ENCODE results near the gene TNRC6B. TPM values are rescaled to one million over a fixed set of nuclear protein-coding genes. Genes with fewer than 3 reads are reported as not detected.

TNRC6B gene
- total RNA-seq, 1 experiment from 2014 or later: 52.2 TPM

DNA sequence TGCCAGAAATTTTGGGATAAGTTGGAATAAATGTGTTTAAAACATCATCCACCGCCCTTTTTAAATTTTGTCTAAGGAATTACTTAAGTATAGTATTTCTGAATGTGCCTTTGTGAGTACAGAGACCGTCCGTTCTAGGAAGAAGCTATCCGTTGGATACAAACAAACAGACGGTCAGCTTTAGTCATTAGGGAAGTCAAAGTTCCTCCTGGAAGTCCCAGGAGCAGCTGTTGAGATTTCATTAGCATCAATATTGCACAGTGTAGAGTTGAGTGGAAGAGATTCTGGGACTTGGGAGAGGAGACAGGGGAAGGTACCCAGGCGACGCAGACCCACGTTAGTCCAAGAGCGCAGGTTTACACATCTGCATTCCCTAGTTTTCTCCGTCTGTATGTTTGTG lies 152.9 kb downstream of the TNRC6B start:
- CTCF ChIA-PET: no interaction called here
- H3K27me3 ChIP-seq (replicated peaks; ENCODE audit: insufficient read depth, low read depth, low read length, poor library complexity): no peaks in the 10 kb centered on the region
- intact Hi-C loops (cut with micrococcal nuclease; ENCODE audit: unreplicated experiment): no loop called here
- H3K9me3 ChIP-seq (ENCODE audit: low read depth, low read length, poor library complexity, severe bottlenecking): no peaks in the 10 kb centered on the region
- peaks cover 24% of the 10 kb centered on the region for H3K4me1 ChIP-seq (ENCODE audit: insufficient read depth, low read length, poor library complexity, severe bottlenecking)
- no peak overlapping the region for H3K27ac ChIP-seq (ENCODE audit: low read depth, low read length, poor library complexity, severe bottlenecking)
- TF ChIP-seq CTCF (conservative IDR thresholded peaks at IDR 0.05; ENCODE audit: low read depth, low read length): no peak
- TF ChIP-seq EZH2 (IDR thresholded peaks at IDR 0.05; ENCODE audit: borderline replicate concordance, low read depth, low read length, poor library complexity, severe bottlenecking): no peak
- no peaks in the 10 kb centered on the region for H3K36me3 ChIP-seq (ENCODE audit: insufficient read depth, low read length, poor library complexity, severe bottlenecking)
- DNase-seq (ENCODE audit: low spot score): no peak
- H3K4me3 ChIP-seq (ENCODE audit: low read depth, low read length, poor library complexity, severe bottlenecking): no peak overlapping the region
- no TSS peak for BruUV-seq (replicated peaks)
- POLR2A ChIA-PET (ENCODE audit: low non-redundant PET): no interaction called here

DNA sequence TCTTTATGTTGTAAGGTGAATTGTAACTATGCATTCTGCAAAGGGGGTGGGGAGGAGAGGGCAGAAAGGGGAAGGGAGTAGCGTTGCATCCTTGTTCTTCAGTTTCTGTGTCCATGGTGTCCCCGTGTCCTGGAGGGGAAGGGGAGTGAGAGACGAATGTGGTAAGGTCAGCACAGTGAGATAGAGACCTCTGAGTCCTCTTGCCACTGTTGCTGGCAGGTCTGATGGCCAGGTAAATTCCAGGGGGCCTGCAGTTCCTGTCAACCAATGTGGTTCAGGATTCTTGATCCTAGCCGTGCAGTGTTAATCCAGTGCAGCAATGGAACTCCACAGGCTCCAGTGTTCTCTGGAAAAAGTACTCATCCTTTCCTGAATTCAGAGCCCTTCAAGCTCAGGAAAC lies 154.0 kb downstream of the TNRC6B start:
- Histone ChIP-seq H3K4me3 (ENCODE audit: low read depth, low read length, poor library complexity, severe bottlenecking) (no peak overlapping the region), H3K9me3 (ENCODE audit: low read depth, low read length, poor library complexity, severe bottlenecking) (no peaks in the 10 kb centered on the region), H3K27me3 (replicated peaks; ENCODE audit: insufficient read depth, low read depth, low read length, poor library complexity) (no peaks in the 10 kb centered on the region), H3K36me3 (ENCODE audit: insufficient read depth, low read length, poor library complexity, severe bottlenecking) (no peaks in the 10 kb centered on the region), H3K4me1 (ENCODE audit: insufficient read depth, low read length, poor library complexity, severe bottlenecking) (peaks cover 29% of the 10 kb centered on the region), H3K27ac (ENCODE audit: low read depth, low read length, poor library complexity, severe bottlenecking) (no peak overlapping the region)
- no peak for TF ChIP-seq CTCF (conservative IDR thresholded peaks at IDR 0.05; ENCODE audit: low read depth, low read length)
- TF ChIP-seq EZH2 (IDR thresholded peaks at IDR 0.05; ENCODE audit: borderline replicate concordance, low read depth, low read length, poor library complexity, severe bottlenecking): no peak
- DNase-seq (ENCODE audit: low spot score): no peak
- POLR2A ChIA-PET (ENCODE audit: low non-redundant PET): no interaction called here
- CTCF ChIA-PET: no interaction called here
- no TSS peak for BruUV-seq (replicated peaks)
- intact Hi-C loops (cut with micrococcal nuclease; ENCODE audit: unreplicated experiment): no loop called here

GRCh38 chr22:40332319-40332781 lies 154.6 kb downstream of the TNRC6B start:
- no TSS peak for BruUV-seq (replicated peaks)
- POLR2A ChIA-PET (ENCODE audit: low non-redundant PET): no interaction called here
- CTCF ChIA-PET: no interaction called here
- no peak for DNase-seq (ENCODE audit: low spot score)
- TF ChIP-seq EZH2 (IDR thresholded peaks at IDR 0.05; ENCODE audit: borderline replicate concordance, low read depth, low read length, poor library complexity, severe bottlenecking) (no peak), CTCF (conservative IDR thresholded peaks at IDR 0.05; ENCODE audit: low read depth, low read length) (no peak)
- Histone ChIP-seq H3K4me1 (ENCODE audit: insufficient read depth, low read length, poor library complexity, severe bottlenecking) (peaks cover 29% of the 10 kb centered on the region), H3K27me3 (replicated peaks; ENCODE audit: insufficient read depth, low read depth, low read length, poor library complexity) (no peaks in the 10 kb centered on the region), H3K9me3 (ENCODE audit: low read depth, low read length, poor library complexity, severe bottlenecking) (no peaks in the 10 kb centered on the region), H3K4me3 (ENCODE audit: low read depth, low read length, poor library complexity, severe bottlenecking) (no peak overlapping the region), H3K36me3 (ENCODE audit: insufficient read depth, low read length, poor library complexity, severe bottlenecking) (no peaks in the 10 kb centered on the region), H3K27ac (ENCODE audit: low read depth, low read length, poor library complexity, severe bottlenecking) (no peak overlapping the region)
- intact Hi-C loops (cut with micrococcal nuclease; ENCODE audit: unreplicated experiment): no loop called here
